MCF 10A (cell line): ENCODE results near the gene RELN. TPM values are rescaled to one million over a fixed set of nuclear protein-coding genes. Genes with fewer than 3 reads are reported as not detected.

ENCODE experiments used
- BruUV-seq: library from RNA; stranded (reverse); fragments of 400-500 nt; replicated peaks from 2 replicates; lab custom pipeline; 2021; lab: Mats Ljungman, UMichigan
- CTCF ChIA-PET: fragments of 300-600 bp; sonication (Branson Sonifier 250); formaldehyde crosslinking; extraction: SDS; loops from one replicate; lab custom pipeline; 2021; ENCODE audit warnings: antibody characterized with exemption, inconsistent platforms; lab: Yijun Ruan, JAX
- POLR2A ChIA-PET: fragments of 300-600, 350-650 bp; sonication (Branson Sonifier 250); formaldehyde crosslinking; extraction: SDS; loops from one replicate; lab custom pipeline; 2020; ENCODE audit warnings: antibody characterized with exemption, inconsistent platforms; lab: Yijun Ruan, JAX
- DNase-seq: peaks from one replicate; pipeline ENCODE4 v3.0.0-alpha.2; 2018; ENCODE audit not compliant: unreplicated experiment
- H3K27ac Mint-ChIP-seq: one replicate; pipeline ENCODE4 v1.8.0; 2022; ENCODE audit warnings: mild to moderate bottlenecking, low read depth, mixed read lengths; ENCODE audit not compliant: unreplicated experiment
- H3K27me3 Mint-ChIP-seq: one replicate; pipeline ENCODE4 v1.8.0; 2022; ENCODE audit warnings: mixed read lengths; ENCODE audit not compliant: insufficient read depth, unreplicated experiment
- H3K36me3 Mint-ChIP-seq: one replicate; pipeline ENCODE4 v1.8.0; 2022; ENCODE audit warnings: mild to moderate bottlenecking, moderate library complexity, mixed read lengths; ENCODE audit not compliant: insufficient read depth, unreplicated experiment
- H3K4me1 Mint-ChIP-seq: one replicate; pipeline ENCODE4 v1.8.0; 2022; ENCODE audit warnings: mixed read lengths; ENCODE audit not compliant: insufficient read depth, unreplicated experiment
- H3K4me3 Mint-ChIP-seq: one replicate; pipeline ENCODE4 v1.8.0; 2022; ENCODE audit warnings: mild to moderate bottlenecking, moderate library complexity, mixed read lengths; ENCODE audit not compliant: unreplicated experiment
- H3K9me3 Mint-ChIP-seq: one replicate; pipeline ENCODE4 v1.8.0; 2022; ENCODE audit warnings: mixed read lengths; ENCODE audit not compliant: unreplicated experiment
- CTCF ChIP-seq: fragments of 200-600 bp; IDR thresholded peaks from one replicate; pipeline ENCODE4 v1.8.0; 2022; ENCODE audit warnings: antibody characterized with exemption, mild to moderate bottlenecking; ENCODE audit not compliant: unreplicated experiment
- intact Hi-C: fragments of 100-400 bp; cut with micrococcal nuclease; formaldehyde crosslinking; loops from 2 replicates; pipeline ENCODE4 v1.14.1; 2022
- total RNA-seq: library from RNA; stranded (reverse); gene quantifications from 2 replicates; pipeline ENCODE4 v1.2.3, GENCODE V29; 2022

The RELN gene
- total RNA-seq, 1 experiment from 2014 or later, result not detected

- intact Hi-C loops, result no loop called here
- no peaks in the 10 kb centered on the region for H3K9me3 Mint-ChIP-seq
- ChIA-PET CTCF (no interaction called here), POLR2A (no interaction called here)
- no TSS peak for BruUV-seq
- no peak for DNase-seq
- peaks cover 11% of the 10 kb centered on the region for H3K27me3 Mint-ChIP-seq
- TF ChIP-seq CTCF, result no peak
- no peaks in the 10 kb centered on the region for H3K36me3 Mint-ChIP-seq
- H3K4me3 Mint-ChIP-seq, result no peak overlapping the region
- H3K4me1 Mint-ChIP-seq, result no peaks in the 10 kb centered on the region
- H3K27ac Mint-ChIP-seq, result no peak overlapping the region
Measured at GRCh38 chr7:104034679-104035078, 45.2 kb upstream of the RELN start.

- TF ChIP-seq CTCF, result no peak
- intact Hi-C loops, result no loop called here
- ChIA-PET POLR2A (no interaction called here), CTCF (no interaction called here)
- no peaks in the 10 kb centered on the region for H3K36me3 Mint-ChIP-seq
- H3K27me3 Mint-ChIP-seq, result peaks cover 11% of the 10 kb centered on the region
- no peaks in the 10 kb centered on the region for H3K9me3 Mint-ChIP-seq
- no peaks in the 10 kb centered on the region for H3K4me1 Mint-ChIP-seq
- no TSS peak for BruUV-seq
- no peak overlapping the region for H3K27ac Mint-ChIP-seq
- no peak overlapping the region for H3K4me3 Mint-ChIP-seq
- DNase-seq, result no peak
Measured at GRCh38 chr7:104033837-104034236, 44.4 kb upstream of the RELN start.

DNA sequence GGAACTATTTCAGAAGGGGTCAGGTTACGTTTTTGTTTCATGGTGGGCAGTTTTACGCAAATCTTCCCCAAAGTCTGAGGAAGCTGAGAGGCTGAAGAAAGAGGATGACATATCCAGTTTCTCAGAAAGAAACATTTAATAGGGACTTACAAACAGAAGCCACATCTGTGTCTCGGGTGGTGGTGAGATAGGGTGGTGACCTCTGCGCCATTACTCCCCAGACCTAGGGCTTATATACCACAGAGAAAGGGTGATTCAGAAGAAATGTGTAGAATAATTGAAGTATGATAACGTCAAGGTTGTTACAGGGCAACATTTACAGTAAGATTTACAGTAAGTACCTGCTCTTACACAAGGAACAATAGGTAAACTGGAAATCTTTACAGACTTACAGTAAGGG is 43.0 kb upstream of the RELN start:
- intact Hi-C loops, result no loop called here
- Mint-ChIP-seq H3K4me3 (no peak overlapping the region), H3K9me3 (no peaks in the 10 kb centered on the region), H3K36me3 (no peaks in the 10 kb centered on the region), H3K27me3 (peaks cover 11% of the 10 kb centered on the region), H3K27ac (no peak overlapping the region), H3K4me1 (no peaks in the 10 kb centered on the region)
- no peak for TF ChIP-seq CTCF
- no TSS peak for BruUV-seq
- ChIA-PET POLR2A (no interaction called here), CTCF (interaction anchor here (0.6 kb wide), 1 partner anchor 76 kb away, joined by 4 read pairs; no protein-coding TSS in a partner anchor)
- DNase-seq, result no peak

- H3K4me1 Mint-ChIP-seq, result no peaks in the 10 kb centered on the region
- H3K27ac Mint-ChIP-seq, result no peak overlapping the region
- POLR2A ChIA-PET, result no interaction called here
- BruUV-seq, result no TSS peak
- no peak for TF ChIP-seq CTCF
- CTCF ChIA-PET, result no interaction called here
- no peaks in the 10 kb centered on the region for H3K9me3 Mint-ChIP-seq
- no peak overlapping the region for H3K4me3 Mint-ChIP-seq
- no peaks in the 10 kb centered on the region for H3K27me3 Mint-ChIP-seq
- intact Hi-C loops, result no loop called here
- H3K36me3 Mint-ChIP-seq, result no peaks in the 10 kb centered on the region
- no peak for DNase-seq
Measured at GRCh38 chr7:104029765-104030164, 40.3 kb upstream of the RELN start.
